K562 (cell line): Measurements from ENCODE around the gene VWF. TPM values are rescaled to one million over a fixed set of nuclear protein-coding genes. Genes with fewer than 3 reads are reported as not detected.

Experiments
- ATAC-seq: fragments of 200-7000 bp; cut with Tn5 transposase; 3 replicates; pipeline ENCODE4 v1.9.1; 2020; ENCODE audit warnings: moderate library complexity
- BruUV-seq: library from RNA; stranded (reverse); fragments of 400-500 nt; replicated peaks from 2 replicates; lab custom pipeline; 2021; lab: Mats Ljungman, UMichigan
- CTCF ChIA-PET: fragments of 300-600 bp; formaldehyde crosslinking; extraction: SDS; loops from one replicate; lab custom pipeline; 2021; ENCODE audit warnings: low intra/inter-chr PET ratio; lab: Yijun Ruan, JAX
- POLR2A ChIA-PET: fragments of 300-600, 350-650 bp; sonication (Branson Sonifier 250); formaldehyde crosslinking; extraction: SDS; loops from one replicate; lab custom pipeline; 2021; ENCODE audit warnings: antibody characterized with exemption, inconsistent platforms; lab: Yijun Ruan, JAX
- DNase-seq, 4 experiments: peaks; one replicate each; pipeline versions ENCODE4 v3.0.0 to v3.0.0-alpha.2; 2011 to 2018; ENCODE audit warnings: low spot score in 3 of 4, mixed read lengths in 3 of 4; ENCODE audit errors: extremely low read depth in 1 of 4
- FAIRE-seq: peaks from 2 replicates; lab custom pipeline; 2011; peaks lifted over from hg19 to GRCh38; lab: Jason Lieb, UNC
- H2AFZ ChIP-seq: 2 replicates; pipeline ENCODE4 v1.6.0; 2011; ENCODE audit warnings: low read depth, low read length, control low read depth, inconsistent platforms
- H3K27ac ChIP-seq: fragments of 200-600 bp; 3 replicates; pipeline ENCODE4 v1.8.0; 2011; ENCODE audit warnings: low read depth, mild to moderate bottlenecking, control low read depth, inconsistent platforms, low read length, moderate library complexity, mixed read lengths; ENCODE audit errors: extremely low read depth
- H3K27me3 ChIP-seq, 2 experiments: fragments of 300-600 bp in 1 of 2; 2 replicates in 1 of 2; 3 replicates in 1 of 2; pipeline versions ENCODE4 v1.6.0 to v1.8.0; 2011; ENCODE audit warnings: inconsistent platforms in 2 of 2, low read length in 2 of 2, mild to moderate bottlenecking in 1 of 2, mixed read lengths in 1 of 2, moderate library complexity in 1 of 2; ENCODE audit not compliant: control insufficient read depth in 2 of 2, insufficient read depth in 2 of 2
- H3K36me3 ChIP-seq: fragments of 300-600 bp; 3 replicates; pipeline ENCODE4 v1.8.0; 2011; ENCODE audit warnings: mild to moderate bottlenecking, low read length, inconsistent platforms; ENCODE audit not compliant: control insufficient read depth, insufficient read depth
- H3K4me1 ChIP-seq, 2 experiments: fragments of 200-600 bp in 1 of 2; replicated peaks in 1 of 2; 2 replicates in 1 of 2; 3 replicates in 1 of 2; pipeline versions ENCODE4 v1.5.1 to v1.8.0; 2011; ENCODE audit warnings: inconsistent platforms in 2 of 2, low read length in 2 of 2, mild to moderate bottlenecking in 1 of 2, mixed read lengths in 1 of 2, moderate library complexity in 1 of 2; ENCODE audit not compliant: control insufficient read depth in 2 of 2, insufficient read depth in 2 of 2
- H3K4me2 ChIP-seq: 2 replicates; pipeline ENCODE4 v1.6.1; 2011; ENCODE audit warnings: low read length, control low read depth, inconsistent platforms, mixed read lengths; ENCODE audit not compliant: insufficient read depth
- H3K4me3 ChIP-seq: fragments of 200-600 bp; sonication (generic), shearing (Covaris generic); 2 replicates; pipeline ENCODE4 v1.5.1; 2016; ENCODE audit warnings: control low read depth, inconsistent platforms
- H3K79me2 ChIP-seq: fragments of 200-600 bp; 3 replicates; pipeline ENCODE4 v1.8.0; 2011; ENCODE audit warnings: low read length, inconsistent platforms; ENCODE audit not compliant: control insufficient read depth, insufficient read depth
- H3K9ac ChIP-seq, 2 experiments: 2 replicates each; pipeline versions ENCODE4 v1.6.0 to v1.6.1; 2011; ENCODE audit warnings: low read depth in 2 of 2, low read length in 2 of 2, control low read depth in 1 of 2, inconsistent platforms in 1 of 2, mild to moderate bottlenecking in 1 of 2, mixed read lengths in 1 of 2; ENCODE audit not compliant: insufficient read depth in 1 of 2
- H3K9me1 ChIP-seq: one replicate; pipeline ENCODE4 v1.6.0; 2011; ENCODE audit warnings: inconsistent platforms, mild to moderate bottlenecking, low read length, moderate library complexity; ENCODE audit not compliant: control insufficient read depth, insufficient read depth
- H3K9me3 ChIP-seq: replicated peaks from 2 replicates; pipeline ENCODE4 v1.5.1; 2011; ENCODE audit warnings: low read depth, low read length, inconsistent platforms; ENCODE audit not compliant: control insufficient read depth, insufficient read depth
- H4K20me1 ChIP-seq: replicated peaks from 2 replicates; pipeline ENCODE4 v1.6.1; 2011; ENCODE audit warnings: low read length, inconsistent platforms, mixed read lengths; ENCODE audit not compliant: control insufficient read depth, insufficient read depth
- CEBPB ChIP-seq: fragments of 450-650 bp; IDR thresholded peaks from 2 replicates; pipeline ENCODE4 v1.6.1; 2016; ENCODE audit warnings: missing genetic modification characterization, missing compliant biosample characterization
- CEBPG ChIP-seq, 3 experiments: fragments of 200-800 bp in 1 of 3; sonication (Bioruptor generic) in 1 of 3; sonication (generic) in 1 of 3; formaldehyde crosslinking in 1 of 3; IDR thresholded peaks in 2 of 3; conservative IDR thresholded peaks in 1 of 3; 2 replicates each; pipeline versions ENCODE4 v1.6.1 to v1.8.0; 2016 to 2022; ENCODE audit warnings: missing compliant biosample characterization in 2 of 3, missing genetic modification characterization in 2 of 3, mild to moderate bottlenecking in 1 of 3, missing genetic modification reagents in 1 of 3
- CSDE1 ChIP-seq, 2 experiments: fragments of 450-650 bp; IDR thresholded peaks; 2 replicates each; pipeline ENCODE4 v1.6.1; 2016; ENCODE audit warnings: mild to moderate bottlenecking in 1 of 2
- CTCF ChIP-seq, 3 experiments: IDR thresholded peaks in 2 of 3; conservative IDR thresholded peaks in 1 of 3; 2 replicates each; pipeline ENCODE4 v1.5.1; 2011 to 2012; ENCODE audit warnings: low read length in 3 of 3, mild to moderate bottlenecking in 3 of 3, control low read depth in 2 of 3, improper control_type of control experiment in 1 of 3, inconsistent platforms in 1 of 3, low read depth in 1 of 3, mixed read lengths in 1 of 3, moderate library complexity in 1 of 3; ENCODE audit not compliant: insufficient read depth in 2 of 3
- EHMT2 ChIP-seq: fragments of 450-650 bp; IDR thresholded peaks from 2 replicates; pipeline ENCODE4 v1.6.1; 2018; ENCODE audit warnings: antibody characterized with exemption
- HBP1 ChIP-seq: fragments of 450-650 bp; formaldehyde crosslinking; IDR thresholded peaks from 2 replicates; pipeline ENCODE4 v1.4.0; 2022; ENCODE audit warnings: missing genetic modification characterization
- SNRNP70 ChIP-seq: fragments of 200-400 bp; formaldehyde crosslinking; optimal IDR thresholded peaks from 2 replicates; pipeline ENCODE3; 2017; ENCODE audit warnings: low read depth, low read length
- SP2 ChIP-seq: IDR thresholded peaks from 2 replicates; pipeline ENCODE4 v1.6.1; 2011; ENCODE audit warnings: mild to moderate bottlenecking, low read depth, low read length, moderate library complexity; ENCODE audit not compliant: poor library complexity, severe bottlenecking; ENCODE audit errors: extremely low read depth
- UBTF ChIP-seq, 2 experiments: IDR thresholded peaks; 2 replicates each; pipeline ENCODE4 v1.6.1; 2012; ENCODE audit warnings: improper control_type of control experiment in 2 of 2, low read depth in 2 of 2, low read length in 2 of 2, borderline replicate concordance in 1 of 2
- ZNF644 ChIP-seq: fragments of 200-800 bp; sonication (Bioruptor generic); IDR thresholded peaks from 2 replicates; pipeline ENCODE4 v1.6.1; 2016; ENCODE audit warnings: low read depth, missing genetic modification characterization, missing compliant biosample characterization
- WGBS: fragments of 100-300 bp; shearing (Covaris generic); methylation state at CpG from one replicate; pipeline ENCODE4 v1.1.6; 2016; ENCODE audit warnings: low coverage, mixed read lengths; ENCODE audit not compliant: insufficient coverage; ENCODE audit errors: missing lambda C conversion rate; 5-methylcytosine and 5-hydroxymethylcytosine counted together
- in situ Hi-C: fragments of 300-500 bp; cut with MboI; formaldehyde crosslinking; loops from 4 replicates; pipeline ENCODE4 v1.15.0; 2018; ENCODE audit warnings: inconsistent platforms, mixed read lengths
- intact Hi-C: fragments of 100-400 bp; cut with micrococcal nuclease; formaldehyde crosslinking; loops from 2 replicates; pipeline ENCODE4 v1.14.2; 2022
- polyA plus RNA-seq, 8 experiments: library from polyadenylated mRNA; depleted of rRNA in 4 of 8; stranded (reverse) in 5 of 8; unstranded in 3 of 8; fragments of >200 nt; fragmentation: Nextera tagmentation in 2 of 8; fragmentation: Illumina TruSeq in 1 of 8; extraction: Ambion mirVana in 2 of 8; extraction: Trizol in 1 of 8; gene quantifications; 2 replicates each; pipeline versions ENCODE4 v1.2.1 to v1.2.3, GENCODE V29; 2011 to 2014; ENCODE audit warnings: inconsistent platforms in 1 of 8, missing spikeins in 1 of 8
- total RNA-seq, 7 experiments: library from RNA; depleted of rRNA in 6 of 7; stranded (reverse); fragments of >200 nt in 6 of 7; fragmentation: Illumina TruSeq in 2 of 7; extraction: Trizol in 2 of 7; gene quantifications; 2 replicates each; pipeline versions ENCODE4 v1.2.1 to v1.2.3, GENCODE V29; 2011 to 2021; ENCODE audit warnings: low replicate concordance in 1 of 7
- TF ChIP-seq, protein P1 (sequence below): fragments of 450-650 bp; IDR thresholded peaks from 2 replicates; pipeline ENCODE4 v1.6.1; 2017; ENCODE audit warnings: mild to moderate bottlenecking, moderate library complexity

Gene VWF
- total and polyA plus RNA-seq, 9 of the 15 experiments (the other 6 are each of a cell fraction or from before 2014, with no cell fraction given), result 0.53 TPM; not detected in 8

DNA sequence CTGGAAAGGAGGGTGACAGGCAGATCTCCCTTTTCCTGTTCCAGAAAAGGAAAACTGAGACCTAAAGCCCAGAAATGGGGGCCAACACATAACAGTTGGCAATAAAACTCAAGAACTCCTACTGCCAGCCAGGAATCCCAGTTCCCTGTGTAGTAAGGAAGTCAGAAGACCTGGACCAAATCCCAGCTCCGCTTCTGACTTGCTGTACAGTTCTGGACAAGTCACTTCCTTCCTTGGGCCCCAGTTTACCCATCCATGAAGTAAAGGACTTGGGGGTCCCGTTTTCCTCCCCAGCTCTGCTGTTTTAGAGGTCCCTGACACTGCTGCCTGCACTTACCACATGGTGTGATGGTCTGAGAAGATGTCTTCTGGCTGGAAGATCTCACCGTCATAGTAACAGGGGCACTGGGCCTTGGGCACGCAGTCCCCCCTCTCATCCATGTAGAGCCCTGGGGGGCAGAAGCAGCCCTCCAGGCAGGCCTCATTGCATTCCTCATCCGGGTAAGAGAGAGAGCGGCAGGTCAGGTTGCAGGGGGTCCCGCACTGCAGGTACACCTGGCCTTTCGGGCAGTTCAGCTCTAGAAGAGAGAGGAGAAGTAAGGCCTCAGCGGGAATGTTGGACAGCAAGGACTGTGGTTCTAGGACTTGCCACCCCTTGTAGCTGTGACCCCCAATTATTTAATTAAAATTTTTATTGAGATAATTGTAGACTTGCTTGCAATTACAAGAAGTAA, 72.1 kb downstream of the VWF start (continued):
- TF ChIP-seq, protein P1, sequence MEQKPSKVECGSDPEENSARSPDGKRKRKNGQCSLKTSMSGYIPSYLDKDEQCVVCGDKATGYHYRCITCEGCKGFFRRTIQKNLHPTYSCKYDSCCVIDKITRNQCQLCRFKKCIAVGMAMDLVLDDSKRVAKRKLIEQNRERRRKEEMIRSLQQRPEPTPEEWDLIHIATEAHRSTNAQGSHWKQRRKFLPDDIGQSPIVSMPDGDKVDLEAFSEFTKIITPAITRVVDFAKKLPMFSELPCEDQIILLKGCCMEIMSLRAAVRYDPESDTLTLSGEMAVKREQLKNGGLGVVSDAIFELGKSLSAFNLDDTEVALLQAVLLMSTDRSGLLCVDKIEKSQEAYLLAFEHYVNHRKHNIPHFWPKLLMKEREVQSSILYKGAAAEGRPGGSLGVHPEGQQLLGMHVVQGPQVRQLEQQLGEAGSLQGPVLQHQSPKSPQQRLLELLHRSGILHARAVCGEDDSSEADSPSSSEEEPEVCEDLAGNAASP, result no peak

- no peaks in the 10 kb centered on the region for H3K36me3 ChIP-seq
- peak in 3 of 4 experiments; percentile 13 to 24 (median 14) for DNase-seq
- peak; percentile 50; the same call in 2 of the 3 replicates for ATAC-seq
- H3K4me3 ChIP-seq, result no peak overlapping the region
- no TSS peak for BruUV-seq
- 2% methylated on average over 8 of the region's 8 CpGs for WGBS
- peaks cover 2 to 34% of the 10 kb centered on the region in 2 experiments; a peak in 4 of 5 replicates for H3K27me3 ChIP-seq
- H2AFZ ChIP-seq, result no peak overlapping the region
- no peaks in the 10 kb centered on the region for H3K9me1 ChIP-seq
- CTCF ChIA-PET, result interaction anchor here (0.8 kb wide), 1 partner anchor 9 kb away, joined by 3 read pairs; no protein-coding TSS in a partner anchor
- intact Hi-C loops (no loop called here), in situ Hi-C loops (loop anchor here (25.0 kb wide), 1 partner anchor 412 kb away; the partner anchor contains the start of genes TAPBPL and VAMP1)
- no peaks in the 10 kb centered on the region for H4K20me1 ChIP-seq
- no peak overlapping the region for H3K9ac ChIP-seq
- no peaks in the 10 kb centered on the region for H3K79me2 ChIP-seq
- POLR2A ChIA-PET, result no interaction called here
- H3K4me2 ChIP-seq, result no peak overlapping the region
- FAIRE-seq, result no peak
- no peak overlapping the region for H3K27ac ChIP-seq
- H3K4me1 ChIP-seq, result no peaks in the 10 kb centered on the region
- H3K9me3 ChIP-seq, result no peaks in the 10 kb centered on the region
- TF ChIP-seq ZNF644 (tag) (no peak), SP2 (no peak), EHMT2 (peak; percentile 31; the same call in 1 of the 2 replicates), CSDE1 (IDR thresholded peaks at IDR 0.05) (no peak), CTCF (IDR thresholded peaks at IDR 0.05 in 2 of 3, conservative IDR thresholded peaks at IDR 0.05 in 1 of 3; ENCODE audit: insufficient read depth in 2 of 3, low read depth in 1 of 3, low read length in 3 of 3) (peak in 2 of 3 experiments; percentile 19 to 33; a peak in 2 of 6 replicates), UBTF (IDR thresholded peaks at IDR 0.05; ENCODE audit: borderline replicate concordance in 1 of 2, low read depth in 2 of 2, low read length in 2 of 2) (no peak), SNRNP70 (no peak), HBP1 (CRISPR knock-in tag) (no peak), CEBPB (tag) (peak; percentile 62), CEBPG (CRISPR knock-in tag; IDR thresholded peaks at IDR 0.05) (no peak), CEBPG (tag; conservative IDR thresholded peaks at IDR 0.05 in 1 of 2, IDR thresholded peaks at IDR 0.05 in 1 of 2) (peak in 1 of 2 experiments; percentile 41; a peak in 1 of 4 replicates)
These were observed 74.5 kb downstream of the VWF start for GRCh38 chr12:6049992-6050391.
